Trophoblast cell (in vitro differentiated cells and primary cell): Measurements from ENCODE around the gene SPR.

Experiments used
- DNase-seq, 2 donors: peaks; one replicate each; pipeline ENCODE4 v3.0.0-alpha.2; 2016
- H2AFZ ChIP-seq: 2 replicates; pipeline ENCODE4 v1.6.1; 2013; ENCODE audit warnings: low read length, moderate library complexity, mild to moderate bottlenecking; ENCODE audit not compliant: insufficient read depth, poor library complexity
- H2AK5ac ChIP-seq: 2 replicates; pipeline ENCODE4 v1.6.1; 2013; ENCODE audit warnings: mild to moderate bottlenecking, low read length
- H2BK120ac ChIP-seq: 2 replicates; pipeline ENCODE4 v1.6.1; 2013; ENCODE audit warnings: low read length, mild to moderate bottlenecking, moderate library complexity; ENCODE audit not compliant: insufficient read depth, poor library complexity
- H2BK12ac ChIP-seq: 2 replicates; pipeline ENCODE4 v1.6.1; 2013; ENCODE audit warnings: mild to moderate bottlenecking, low read length, moderate library complexity
- H2BK5ac ChIP-seq: 2 replicates; pipeline ENCODE4 v1.6.1; 2013; ENCODE audit warnings: low read length, low read depth, moderate library complexity, mild to moderate bottlenecking; ENCODE audit not compliant: poor library complexity
- H3K14ac ChIP-seq: 2 replicates; pipeline ENCODE4 v1.6.1; 2013; ENCODE audit warnings: mild to moderate bottlenecking, low read length
- H3K18ac ChIP-seq: 2 replicates; pipeline ENCODE4 v1.6.1; 2013; ENCODE audit warnings: mild to moderate bottlenecking, low read length
- H3K23ac ChIP-seq: 2 replicates; pipeline ENCODE4 v1.6.1; 2013; ENCODE audit warnings: low read length
- H3K27ac ChIP-seq: 2 replicates; pipeline ENCODE4 v1.5.1; 2013; ENCODE audit warnings: low read depth, mild to moderate bottlenecking, inconsistent platforms, low read length, moderate library complexity
- H3K27me3 ChIP-seq: 2 replicates; pipeline ENCODE4 v1.6.1; 2013; ENCODE audit warnings: inconsistent platforms, mild to moderate bottlenecking, low read length, moderate library complexity; ENCODE audit not compliant: insufficient read depth
- H3K36me3 ChIP-seq, 2 experiments: 1 replicate in 1 of 2; 2 replicates in 1 of 2; pipeline ENCODE4 v1.6.1; 2013; ENCODE audit warnings: low read length in 2 of 2, mild to moderate bottlenecking in 2 of 2, moderate library complexity in 1 of 2; ENCODE audit not compliant: insufficient read depth in 2 of 2, control insufficient read depth in 1 of 2
- H3K4ac ChIP-seq: 2 replicates; pipeline ENCODE4 v1.6.1; 2013; ENCODE audit warnings: low read depth, mild to moderate bottlenecking, low read length, moderate library complexity
- H3K4me1 ChIP-seq, 2 experiments: 1 replicate in 1 of 2; 2 replicates in 1 of 2; pipeline ENCODE4 v1.6.1; 2013; ENCODE audit warnings: low read length in 2 of 2, mild to moderate bottlenecking in 2 of 2, moderate library complexity in 1 of 2; ENCODE audit not compliant: insufficient read depth in 2 of 2, control insufficient read depth in 1 of 2
- H3K4me2 ChIP-seq: 2 replicates; pipeline ENCODE4 v1.6.1; 2013; ENCODE audit warnings: inconsistent platforms, mild to moderate bottlenecking, low read length, moderate library complexity
- H3K4me3 ChIP-seq: 2 replicates; pipeline ENCODE4 v1.5.1; 2013; ENCODE audit warnings: mild to moderate bottlenecking, low read depth, low read length, inconsistent platforms
- H3K79me1 ChIP-seq: one replicate; pipeline ENCODE4 v1.6.1; 2013; ENCODE audit warnings: low read length
- H3K79me2 ChIP-seq: 2 replicates; pipeline ENCODE4 v1.6.1; 2013; ENCODE audit warnings: low read length, mild to moderate bottlenecking; ENCODE audit not compliant: control insufficient read depth, insufficient read depth, poor library complexity
- H3K9ac ChIP-seq: 2 replicates; pipeline ENCODE4 v1.6.1; 2013; ENCODE audit warnings: mild to moderate bottlenecking, low read length
- H3K9me3 ChIP-seq: 2 replicates; pipeline ENCODE4 v1.6.1; 2013; ENCODE audit warnings: low read depth, mild to moderate bottlenecking, control low read depth, inconsistent platforms, low read length; ENCODE audit not compliant: insufficient read depth
- H4K12ac ChIP-seq: 2 replicates; pipeline ENCODE4 v1.6.1; 2013; ENCODE audit warnings: low read depth, mild to moderate bottlenecking, low read length, moderate library complexity
- H4K8ac ChIP-seq: 2 replicates; pipeline ENCODE4 v1.6.1; 2013; ENCODE audit warnings: low read depth, mild to moderate bottlenecking, low read length, moderate library complexity
- H4K91ac ChIP-seq: one replicate; pipeline ENCODE4 v1.6.1; 2013; ENCODE audit warnings: low read depth, mild to moderate bottlenecking, low read length, moderate library complexity
- WGBS: extraction: QIAGEN DNeasy Blood & Tissue Kit; methylation state at CpG from one replicate; pipeline ENCODE4 v1.1.7; 2013; ENCODE audit warnings: missing lambda C conversion rate; ENCODE audit not compliant: insufficient read length, insufficient coverage; ENCODE audit errors: extremely low coverage; 5-methylcytosine and 5-hydroxymethylcytosine counted together

Gene SPR

DNA sequence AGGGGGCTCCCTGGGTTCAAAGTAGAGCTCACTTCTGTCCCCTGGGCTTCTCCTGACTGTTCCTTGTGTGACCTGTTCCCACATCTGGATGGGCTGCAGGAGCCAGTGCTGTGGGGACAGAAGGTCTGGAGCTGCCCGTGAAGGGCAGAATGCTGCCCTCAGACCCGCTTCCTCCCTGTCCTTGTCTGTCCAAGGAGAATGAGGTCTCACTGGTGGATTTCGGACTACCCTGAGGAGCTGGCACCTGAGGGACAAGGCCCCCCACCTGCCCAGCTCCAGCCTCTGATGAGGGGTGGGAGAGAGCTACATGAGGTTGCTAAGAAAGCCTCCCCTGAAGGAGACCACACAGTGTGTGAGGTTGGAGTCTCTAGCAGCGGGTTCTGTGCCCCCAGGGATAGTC is 45.6 kb downstream of the SPR start:
- Histone ChIP-seq H3K14ac (no peak overlapping the region), H2AFZ (no peak overlapping the region), H3K23ac (no peak overlapping the region), H4K91ac (no peak overlapping the region), H3K9me3 (no peaks in the 10 kb centered on the region), H3K4me2 (no peak overlapping the region), H4K12ac (no peak overlapping the region), H3K18ac (no peak overlapping the region), H4K8ac (no peak overlapping the region), H2BK120ac (no peak overlapping the region), H2AK5ac (no peak overlapping the region), H3K9ac (no peak overlapping the region), H3K79me2 (no peaks in the 10 kb centered on the region), H2BK5ac (no peak overlapping the region), H3K27ac (no peak overlapping the region), H3K4me1 (peaks cover 0 to 9% of the 10 kb centered on the region in 2 experiments), H3K4me3 (no peak overlapping the region), H3K79me1 (no peaks in the 10 kb centered on the region), H3K4ac (no peak overlapping the region), H3K36me3 (no peaks in the 10 kb centered on the region), H2BK12ac (no peak overlapping the region), H3K27me3 (peaks cover 14% of the 10 kb centered on the region)
- WGBS: no CpG with 5 or more reads among the region's 4 CpGs
- DNase-seq: no peak

DNA sequence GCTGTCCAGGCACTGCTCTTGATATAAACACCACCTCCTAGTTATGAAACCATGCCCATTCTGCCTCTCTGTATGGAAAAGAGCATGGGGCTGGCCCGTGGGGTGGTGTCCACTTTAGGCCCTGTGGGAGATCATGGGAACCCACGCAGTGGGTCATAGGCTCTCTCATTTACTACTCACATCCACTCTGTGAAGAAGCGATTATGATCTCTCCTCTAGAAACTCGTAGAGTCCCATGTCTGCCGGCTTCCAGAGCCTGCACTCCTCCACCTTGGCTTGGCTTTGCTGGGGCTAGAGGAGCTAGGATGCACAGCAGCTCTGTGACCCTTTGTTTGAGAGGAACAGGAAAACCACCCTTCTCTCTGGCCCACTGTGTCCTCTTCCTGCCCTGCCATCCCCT is 46.0 kb downstream of the SPR start:
- H2BK120ac ChIP-seq: no peak overlapping the region
- H3K79me2 ChIP-seq: no peaks in the 10 kb centered on the region
- no peak overlapping the region for H2BK5ac ChIP-seq
- no peaks in the 10 kb centered on the region for H3K9me3 ChIP-seq
- H3K4me2 ChIP-seq: no peak overlapping the region
- H3K27ac ChIP-seq: no peak overlapping the region
- WGBS: no CpG with 5 or more reads among the region's 5 CpGs
- no peaks in the 10 kb centered on the region for H3K36me3 ChIP-seq
- peaks cover 10% of the 10 kb centered on the region for H3K27me3 ChIP-seq
- no peak overlapping the region for H3K14ac ChIP-seq
- H4K91ac ChIP-seq: no peak overlapping the region
- no peak for DNase-seq
- no peak overlapping the region for H3K9ac ChIP-seq
- H3K18ac ChIP-seq: no peak overlapping the region
- H4K12ac ChIP-seq: no peak overlapping the region
- H3K4ac ChIP-seq: no peak overlapping the region
- H3K4me1 ChIP-seq: peaks cover 0 to 9% of the 10 kb centered on the region in 2 experiments
- H3K4me3 ChIP-seq: no peak overlapping the region
- H3K79me1 ChIP-seq: no peaks in the 10 kb centered on the region
- H2AK5ac ChIP-seq: no peak overlapping the region
- H2AFZ ChIP-seq: no peak overlapping the region
- no peak overlapping the region for H4K8ac ChIP-seq
- no peak overlapping the region for H3K23ac ChIP-seq
- H2BK12ac ChIP-seq: no peak overlapping the region

DNA sequence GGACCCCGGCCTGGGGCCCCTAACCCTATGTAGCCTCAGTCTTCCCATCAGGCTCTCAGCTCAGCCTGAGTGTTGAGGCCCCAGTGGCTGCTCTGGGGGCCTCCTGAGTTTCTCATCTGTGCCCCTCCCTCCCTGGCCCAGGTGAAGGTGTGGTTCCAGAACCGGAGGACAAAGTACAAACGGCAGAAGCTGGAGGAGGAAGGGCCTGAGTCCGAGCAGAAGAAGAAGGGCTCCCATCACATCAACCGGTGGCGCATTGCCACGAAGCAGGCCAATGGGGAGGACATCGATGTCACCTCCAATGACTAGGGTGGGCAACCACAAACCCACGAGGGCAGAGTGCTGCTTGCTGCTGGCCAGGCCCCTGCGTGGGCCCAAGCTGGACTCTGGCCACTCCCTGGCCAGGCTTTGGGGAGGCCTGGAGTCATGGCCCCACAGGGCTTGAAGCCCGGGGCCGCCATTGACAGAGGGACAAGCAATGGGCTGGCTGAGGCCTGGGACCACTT is 46.5 kb downstream of the SPR start:
- Histone ChIP-seq H3K9me3 (no peaks in the 10 kb centered on the region), H4K91ac (no peak overlapping the region), H3K23ac (no peak overlapping the region), H2AK5ac (no peak overlapping the region), H3K79me1 (no peaks in the 10 kb centered on the region), H3K14ac (no peak overlapping the region), H3K4me2 (no peak overlapping the region), H3K4ac (no peak overlapping the region), H3K18ac (no peak overlapping the region), H2BK120ac (no peak overlapping the region), H3K4me3 (no peak overlapping the region), H4K12ac (no peak overlapping the region), H3K79me2 (no peaks in the 10 kb centered on the region), H3K36me3 (no peaks in the 10 kb centered on the region), H2BK5ac (no peak overlapping the region), H3K27ac (no peak overlapping the region), H3K9ac (no peak overlapping the region), H2BK12ac (no peak overlapping the region), H3K4me1 (peaks cover 0 to 9% of the 10 kb centered on the region in 2 experiments), H3K27me3 (peaks cover 7% of the 10 kb centered on the region), H2AFZ (no peak overlapping the region), H4K8ac (no peak overlapping the region)
- no peak for DNase-seq
- WGBS: no CpG with 5 or more reads among the region's 12 CpGs

DNA sequence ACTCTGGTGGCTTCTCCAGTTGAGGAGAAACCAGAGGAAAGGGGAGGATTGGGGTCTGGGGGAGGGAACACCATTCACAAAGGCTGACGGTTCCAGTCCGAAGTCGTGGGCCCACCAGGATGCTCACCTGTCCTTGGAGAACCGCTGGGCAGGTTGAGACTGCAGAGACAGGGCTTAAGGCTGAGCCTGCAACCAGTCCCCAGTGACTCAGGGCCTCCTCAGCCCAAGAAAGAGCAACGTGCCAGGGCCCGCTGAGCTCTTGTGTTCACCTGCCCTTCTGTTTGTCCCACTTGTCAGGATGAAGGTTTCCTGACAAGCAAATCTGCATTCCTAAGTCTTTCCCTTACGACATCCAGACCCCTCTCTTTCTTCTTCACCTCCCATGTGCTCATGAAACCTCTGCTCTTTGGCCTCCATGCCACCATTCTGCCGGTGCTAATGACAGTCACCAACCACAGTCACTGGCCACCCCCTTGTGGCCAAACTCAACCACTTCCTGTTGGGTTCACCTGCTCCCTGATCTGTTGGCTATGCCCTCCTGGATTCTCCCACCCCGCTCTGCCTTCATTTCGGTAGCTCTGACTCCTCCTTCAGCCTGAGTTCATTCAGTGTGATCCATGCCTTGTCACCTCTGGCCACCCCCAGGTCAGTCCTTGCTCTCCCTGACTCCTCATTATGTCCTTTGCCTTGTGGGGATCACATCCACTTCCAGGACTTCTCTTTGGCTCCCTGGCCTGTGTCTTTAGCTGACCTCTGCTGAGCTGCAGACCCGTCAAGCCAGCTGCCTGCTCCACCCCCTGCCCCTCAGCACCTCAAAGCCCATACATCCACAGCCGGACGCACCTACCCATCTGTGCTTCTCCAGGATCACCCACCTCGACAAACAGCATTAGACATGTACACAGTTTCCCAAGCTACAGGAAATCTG is 47.7 kb downstream of the SPR start:
- Histone ChIP-seq H3K79me2 (no peaks in the 10 kb centered on the region), H4K12ac (no peak overlapping the region), H3K4me3 (no peak overlapping the region), H3K4me1 (peaks cover 0 to 9% of the 10 kb centered on the region in 2 experiments), H3K27ac (no peak overlapping the region), H3K9me3 (no peaks in the 10 kb centered on the region), H3K36me3 (no peaks in the 10 kb centered on the region), H2AK5ac (no peak overlapping the region), H3K27me3 (no peaks in the 10 kb centered on the region), H3K79me1 (no peaks in the 10 kb centered on the region), H3K14ac (no peak overlapping the region), H3K18ac (no peak overlapping the region), H2BK120ac (no peak overlapping the region), H4K8ac (no peak overlapping the region), H3K4ac (no peak overlapping the region), H3K23ac (no peak overlapping the region), H4K91ac (no peak overlapping the region), H2BK5ac (no peak overlapping the region), H2AFZ (no peak overlapping the region), H3K4me2 (no peak overlapping the region), H2BK12ac (no peak overlapping the region), H3K9ac (no peak overlapping the region)
- DNase-seq: peak in 1 of 2 donors; percentile 53
- no CpG with 5 or more reads among the region's 14 CpGs for WGBS
